ENCODE data around the gene PPP2R3A. TPM values are rescaled to one million over a fixed set of nuclear protein-coding genes. Genes with fewer than 3 reads are reported as not detected.

PPP2R3A gene
- total RNA-seq, 6 experiments from 2014 or later: 21.2 to 26.1 (median 24.8) TPM

- peaks cover under 1% of the 10 kb centered on the region for H3K27me3 Mint-ChIP-seq (ENCODE audit: insufficient read depth)
- TF ChIP-seq CTCF (IDR thresholded peaks at IDR 0.05): no peak
- peaks cover 2% of the 10 kb centered on the region; the same call in 1 of the 2 replicates for H3K36me3 Mint-ChIP-seq (ENCODE audit: low read depth)
- H3K27ac Mint-ChIP-seq: no peak overlapping the region
- peaks cover 28% of the 10 kb centered on the region for H3K4me1 Mint-ChIP-seq (ENCODE audit: low read depth)
- no peak overlapping the region for H3K4me3 Mint-ChIP-seq
- no peaks in the 10 kb centered on the region for H3K9me3 Mint-ChIP-seq
- no peak for DNase-seq
Observed at GRCh38 chr3:136177876-136178275, 212.3 kb downstream of the PPP2R3A start.

GRCh38 chr3:136181741-136182140, 216.2 kb downstream of the PPP2R3A start:
- peaks cover 41% of the 10 kb centered on the region for H3K4me1 Mint-ChIP-seq (ENCODE audit: low read depth)
- DNase-seq: no peak
- TF ChIP-seq CTCF (IDR thresholded peaks at IDR 0.05): no peak
- H3K4me3 Mint-ChIP-seq: no peak overlapping the region
- peaks cover 2% of the 10 kb centered on the region; the same call in 1 of the 2 replicates for H3K27me3 Mint-ChIP-seq (ENCODE audit: insufficient read depth)
- H3K27ac Mint-ChIP-seq: no peak overlapping the region
- peaks cover 4% of the 10 kb centered on the region; the same call in 1 of the 2 replicates for H3K36me3 Mint-ChIP-seq (ENCODE audit: low read depth)
- no peaks in the 10 kb centered on the region for H3K9me3 Mint-ChIP-seq

DNA sequence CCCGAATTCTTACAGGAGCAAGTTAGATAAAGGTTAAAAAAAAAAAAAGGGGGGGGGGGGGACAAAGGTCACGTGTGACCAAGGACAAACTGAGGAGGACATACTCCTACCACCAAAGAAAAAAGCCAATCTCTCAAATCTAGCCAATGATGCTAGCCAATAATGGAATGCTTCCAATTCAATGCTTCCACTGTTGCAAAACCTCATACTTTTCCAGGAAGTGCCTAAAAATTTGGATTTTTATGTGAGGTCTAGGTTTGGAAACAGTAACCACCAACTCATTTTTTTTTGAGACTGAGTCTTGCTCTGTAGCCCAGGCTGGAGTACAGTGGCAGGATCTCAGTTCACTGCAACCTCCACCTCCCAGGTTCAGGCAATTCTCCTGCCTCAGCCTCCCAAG, 219.2 kb downstream of the PPP2R3A start:
- H3K27ac Mint-ChIP-seq: no peak overlapping the region
- peaks cover 4% of the 10 kb centered on the region; the same call in 1 of the 2 replicates for H3K36me3 Mint-ChIP-seq (ENCODE audit: low read depth)
- peaks cover 2% of the 10 kb centered on the region; the same call in 1 of the 2 replicates for H3K27me3 Mint-ChIP-seq (ENCODE audit: insufficient read depth)
- no peaks in the 10 kb centered on the region for H3K9me3 Mint-ChIP-seq
- DNase-seq: no peak
- H3K4me1 Mint-ChIP-seq (ENCODE audit: low read depth): peaks cover 42% of the 10 kb centered on the region
- no peak for TF ChIP-seq CTCF (IDR thresholded peaks at IDR 0.05)
- no peak overlapping the region for H3K4me3 Mint-ChIP-seq

- TF ChIP-seq CTCF (IDR thresholded peaks at IDR 0.05): no peak
- H3K27ac Mint-ChIP-seq: no peak overlapping the region
Observed at GRCh38 chr3:136186344-136186743, 220.8 kb downstream of the PPP2R3A start.

DNA sequence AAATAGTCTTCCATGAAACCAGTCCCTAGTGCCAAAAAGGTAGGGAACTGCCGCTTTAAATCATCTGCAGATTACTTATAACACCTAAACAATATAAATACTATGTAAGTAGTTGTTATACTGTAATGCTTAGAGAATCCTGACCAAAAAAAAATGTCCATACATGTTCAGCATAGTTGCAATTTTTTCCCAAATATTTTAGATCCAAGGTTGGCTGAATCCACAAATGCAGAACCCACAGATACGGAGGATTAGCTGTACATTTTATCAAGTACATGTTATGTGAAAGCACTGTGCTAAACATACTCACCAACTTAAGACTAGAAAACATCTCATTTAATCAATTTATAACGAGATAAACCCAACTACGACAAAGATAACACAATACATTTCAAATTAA, 221.3 kb downstream of the PPP2R3A start:
- TF ChIP-seq CTCF (IDR thresholded peaks at IDR 0.05): no peak
- Mint-ChIP-seq H3K27me3 (ENCODE audit: insufficient read depth) (peaks cover 2% of the 10 kb centered on the region; the same call in 1 of the 2 replicates), H3K36me3 (ENCODE audit: low read depth) (peaks cover 12% of the 10 kb centered on the region; the same call in 1 of the 2 replicates), H3K4me3 (0 out of 2 replicates have a peak overlapping the region, but pooled peaks have one; percentile 3), H3K4me1 (ENCODE audit: low read depth) (peaks cover 58% of the 10 kb centered on the region), H3K27ac (no peak overlapping the region), H3K9me3 (no peaks in the 10 kb centered on the region)
- no peak for DNase-seq

More at GRCh38 chr3:136186344-136186743, 220.8 kb downstream of the PPP2R3A start:
- Mint-ChIP-seq H3K36me3 (ENCODE audit: low read depth) (peaks cover 12% of the 10 kb centered on the region; the same call in 1 of the 2 replicates), H3K9me3 (no peaks in the 10 kb centered on the region), H3K4me3 (no peak overlapping the region), H3K4me1 (ENCODE audit: low read depth) (peaks cover 53% of the 10 kb centered on the region), H3K27me3 (ENCODE audit: insufficient read depth) (peaks cover 2% of the 10 kb centered on the region; the same call in 1 of the 2 replicates)
- no peak for DNase-seq
